Hepatic stellate cell (primary cell): ENCODE results near the gene PHLDA2.

ENCODE experiments used
- DNase-seq: peaks from one replicate; pipeline ENCODE4 v3.0.0; 2011; ENCODE audit warnings: low spot score

Gene PHLDA2

DNA sequence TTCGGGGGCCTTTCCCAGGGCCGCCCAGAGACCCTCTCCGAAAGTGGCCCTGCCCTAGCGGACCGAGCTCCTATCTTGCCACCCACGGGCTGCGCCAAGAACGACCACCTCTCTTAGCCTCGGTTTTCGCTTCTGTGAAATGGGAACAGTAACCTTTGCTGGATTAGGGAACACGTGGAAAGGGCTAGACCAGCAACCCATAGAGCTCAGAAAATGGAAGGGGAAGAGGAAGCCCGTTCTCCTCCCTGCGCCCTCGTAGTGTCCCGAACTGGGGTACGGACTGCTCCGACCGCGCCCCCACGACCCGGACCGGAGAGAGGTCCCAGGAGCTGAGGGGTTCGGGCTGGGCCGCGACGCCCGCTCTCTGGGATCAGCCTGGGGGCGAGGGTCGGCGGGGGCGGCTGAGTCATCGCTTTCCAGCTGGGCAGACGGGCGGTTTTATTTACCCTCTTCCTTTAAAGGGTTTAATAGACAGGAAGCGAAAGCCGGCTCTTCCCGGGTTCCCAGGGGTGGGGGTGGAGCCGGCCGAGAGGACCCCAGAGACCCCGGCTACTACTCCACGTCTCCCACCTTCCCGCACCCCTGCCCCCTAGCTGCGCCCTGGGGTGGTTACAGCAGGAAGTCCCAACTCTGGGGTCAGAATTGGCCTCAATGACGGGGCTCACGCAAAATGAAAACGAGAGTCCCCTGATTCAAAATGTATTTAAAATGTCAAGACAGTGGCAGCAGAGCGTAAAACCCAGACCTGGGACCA is 907 bp upstream of the PHLDA2 start:
- peak; percentile 80 for DNase-seq

DNA sequence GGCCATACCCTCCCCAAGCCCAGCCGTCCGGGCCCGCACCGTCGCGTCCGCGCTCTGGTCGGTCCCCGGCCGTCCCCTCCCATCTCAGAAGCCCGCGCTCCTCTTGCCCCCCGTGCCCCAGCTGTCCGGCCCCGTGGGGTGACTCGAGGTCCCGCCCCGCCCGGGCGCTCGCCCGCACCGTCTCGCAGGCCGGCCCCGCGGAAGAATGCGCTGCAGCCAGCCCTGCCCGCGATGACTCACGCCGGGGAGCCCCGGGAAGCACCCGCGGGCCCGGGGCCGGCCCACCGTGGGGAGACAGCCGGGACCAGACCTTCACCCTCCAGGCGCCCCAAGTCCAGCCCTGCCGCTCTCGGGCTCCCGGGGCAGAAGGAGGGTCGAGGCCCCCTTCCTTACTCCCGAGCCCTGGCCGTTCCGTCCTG is 320 bp upstream of the PHLDA2 start:
- peak; percentile 95 for DNase-seq

DNA sequence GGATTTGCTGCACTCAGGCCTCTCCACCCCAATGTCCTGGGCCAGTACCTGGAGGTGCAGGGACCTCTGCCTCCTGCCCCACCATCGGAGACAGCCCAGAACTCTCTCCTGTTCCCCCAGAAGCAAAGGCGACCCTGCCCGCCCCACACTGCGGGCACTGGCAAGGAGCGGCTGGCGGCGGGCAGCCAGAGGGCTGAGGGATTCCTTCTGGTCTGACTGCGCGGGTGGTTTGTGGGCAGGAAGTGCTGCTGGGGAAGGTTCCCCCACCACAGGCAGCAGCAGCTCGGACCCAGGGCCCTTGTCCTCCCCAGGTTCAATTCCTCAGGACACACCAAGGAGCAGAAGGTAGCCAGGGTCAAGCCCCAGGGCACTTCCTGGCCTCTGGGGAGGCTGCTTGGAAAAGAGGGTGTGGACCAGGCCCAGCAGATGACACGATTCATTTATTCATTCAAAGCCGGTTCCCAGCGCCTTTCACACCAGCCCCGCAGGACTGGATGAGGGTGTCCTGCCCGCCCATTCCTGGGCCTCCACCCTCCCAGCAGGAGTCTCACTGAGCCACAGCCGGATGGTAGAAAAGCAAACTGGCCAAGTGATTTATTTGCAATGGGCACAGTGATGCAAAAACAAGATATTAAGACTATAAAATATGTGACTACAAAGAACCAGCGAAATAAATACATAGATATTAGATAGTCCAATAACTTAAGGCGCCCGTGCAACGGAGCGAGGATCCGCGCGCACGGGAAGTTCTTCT is 1.2 kb downstream of the PHLDA2 start:
- DNase-seq, result peak; percentile 72

DNA sequence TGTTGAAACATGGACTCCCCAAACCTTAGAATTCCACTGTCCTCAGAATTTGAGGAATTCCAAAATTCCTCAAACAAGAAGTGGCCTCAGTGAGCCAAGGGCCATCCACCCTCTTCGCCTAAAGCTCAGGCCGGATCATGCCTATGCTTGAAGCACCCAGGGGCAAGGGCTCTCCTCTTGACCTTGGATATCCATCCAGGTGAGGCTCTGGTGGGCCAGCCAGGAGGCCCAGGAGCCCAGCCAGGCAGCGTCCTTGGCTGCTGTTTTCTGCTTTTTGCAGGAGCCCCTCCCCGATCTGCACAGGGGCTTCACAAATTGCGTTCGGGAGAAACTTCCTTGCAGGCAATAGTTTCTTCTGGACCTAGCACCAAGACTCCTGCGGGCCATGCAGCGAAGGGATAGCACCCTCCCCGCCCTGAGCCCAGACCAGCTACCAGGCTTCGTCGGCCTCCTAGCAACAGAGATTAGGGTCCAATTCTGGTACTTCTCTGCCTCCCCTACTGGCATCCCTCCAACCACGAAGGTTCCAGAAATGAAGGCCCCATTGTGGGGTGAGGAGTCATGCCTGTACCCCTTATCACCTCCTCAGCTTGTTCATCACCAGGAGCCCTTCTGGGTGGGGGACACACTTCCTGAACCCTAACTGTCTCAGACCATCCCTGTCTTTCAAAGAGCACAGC is 2.0 kb downstream of the PHLDA2 start:
- no peak for DNase-seq

DNA sequence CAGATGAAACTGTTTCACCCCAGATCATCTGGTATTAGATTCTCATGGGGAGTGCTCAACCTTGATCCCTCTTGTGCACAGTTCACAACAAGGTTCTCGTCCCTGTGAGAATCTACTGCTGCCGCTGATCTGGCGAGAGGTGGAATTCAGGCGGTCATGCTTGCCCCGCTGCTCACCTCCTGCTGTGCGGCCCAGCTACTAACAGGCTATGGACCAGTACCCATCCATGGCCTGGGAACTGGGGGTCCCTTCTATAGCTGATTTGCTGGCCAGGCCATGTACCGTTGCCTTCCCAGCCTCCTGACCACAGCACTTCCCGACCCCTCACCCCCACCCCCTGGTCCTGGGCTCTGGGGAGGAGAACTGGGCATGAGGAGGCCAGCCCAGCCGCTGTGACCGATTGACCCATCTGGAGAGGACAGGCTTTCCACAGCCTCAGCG is 2.6 kb downstream of the PHLDA2 start:
- no peak for DNase-seq

DNA sequence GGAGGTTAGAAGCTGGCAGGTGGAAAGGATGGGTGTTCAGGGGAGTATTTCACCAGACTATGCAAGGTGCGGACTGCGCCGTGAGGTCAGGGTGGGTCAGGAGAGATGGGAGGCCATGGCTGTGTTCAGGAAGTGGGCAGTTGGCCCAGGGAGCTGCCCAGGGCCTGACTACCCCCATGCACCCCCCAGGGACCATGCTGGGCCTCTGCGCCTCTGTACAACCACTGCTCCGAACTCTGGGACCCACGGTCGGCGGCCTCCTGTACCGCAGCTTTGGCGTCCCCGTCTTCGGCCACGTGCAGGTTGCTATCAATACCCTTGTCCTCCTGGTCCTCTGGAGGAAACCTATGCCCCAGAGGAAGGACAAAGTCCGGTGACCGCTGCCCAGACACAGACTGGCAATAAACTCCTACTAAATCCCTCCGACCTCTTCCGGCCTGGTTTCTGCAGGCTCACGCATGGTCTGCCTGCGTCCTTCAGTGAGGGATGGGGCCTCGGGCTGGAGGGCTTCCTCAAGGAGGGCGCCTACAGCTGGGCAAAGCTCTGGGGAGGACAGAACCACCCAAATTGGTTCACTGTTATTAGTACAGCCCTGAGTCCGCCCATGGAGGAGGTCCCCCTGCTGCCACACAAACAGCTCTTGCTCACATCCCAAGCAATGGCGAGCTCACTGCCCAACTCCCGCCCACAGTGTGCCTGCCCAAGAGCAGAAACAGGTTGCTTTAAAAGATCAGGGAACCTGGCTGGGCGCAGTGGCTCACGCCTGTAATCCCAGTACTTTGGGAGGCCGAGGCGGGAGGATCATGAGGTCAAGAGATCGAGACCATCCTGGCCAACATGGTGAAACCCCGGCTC is 4.2 kb downstream of the PHLDA2 start:
- no peak for DNase-seq

DNA sequence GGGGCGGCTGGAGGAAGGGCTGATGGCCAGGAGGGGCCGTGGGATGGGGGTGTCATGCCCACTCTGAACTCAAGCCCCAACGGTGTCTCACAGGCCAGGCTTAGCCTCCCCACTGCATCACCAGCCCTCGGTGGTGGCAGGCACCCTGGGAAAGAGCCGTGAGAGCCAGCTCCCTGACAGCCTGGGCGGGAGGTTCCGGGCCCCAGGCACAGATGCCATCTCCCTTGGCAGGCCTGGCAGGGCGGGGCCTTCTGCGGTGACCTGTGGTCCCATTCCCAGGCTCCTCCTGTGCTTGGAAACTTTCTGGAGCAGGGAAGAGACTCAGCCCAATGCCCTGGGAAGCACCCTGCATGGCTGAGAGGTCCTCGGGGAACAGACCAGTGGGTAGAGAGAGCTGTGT is 4.8 kb downstream of the PHLDA2 start:
- no peak for DNase-seq

DNA sequence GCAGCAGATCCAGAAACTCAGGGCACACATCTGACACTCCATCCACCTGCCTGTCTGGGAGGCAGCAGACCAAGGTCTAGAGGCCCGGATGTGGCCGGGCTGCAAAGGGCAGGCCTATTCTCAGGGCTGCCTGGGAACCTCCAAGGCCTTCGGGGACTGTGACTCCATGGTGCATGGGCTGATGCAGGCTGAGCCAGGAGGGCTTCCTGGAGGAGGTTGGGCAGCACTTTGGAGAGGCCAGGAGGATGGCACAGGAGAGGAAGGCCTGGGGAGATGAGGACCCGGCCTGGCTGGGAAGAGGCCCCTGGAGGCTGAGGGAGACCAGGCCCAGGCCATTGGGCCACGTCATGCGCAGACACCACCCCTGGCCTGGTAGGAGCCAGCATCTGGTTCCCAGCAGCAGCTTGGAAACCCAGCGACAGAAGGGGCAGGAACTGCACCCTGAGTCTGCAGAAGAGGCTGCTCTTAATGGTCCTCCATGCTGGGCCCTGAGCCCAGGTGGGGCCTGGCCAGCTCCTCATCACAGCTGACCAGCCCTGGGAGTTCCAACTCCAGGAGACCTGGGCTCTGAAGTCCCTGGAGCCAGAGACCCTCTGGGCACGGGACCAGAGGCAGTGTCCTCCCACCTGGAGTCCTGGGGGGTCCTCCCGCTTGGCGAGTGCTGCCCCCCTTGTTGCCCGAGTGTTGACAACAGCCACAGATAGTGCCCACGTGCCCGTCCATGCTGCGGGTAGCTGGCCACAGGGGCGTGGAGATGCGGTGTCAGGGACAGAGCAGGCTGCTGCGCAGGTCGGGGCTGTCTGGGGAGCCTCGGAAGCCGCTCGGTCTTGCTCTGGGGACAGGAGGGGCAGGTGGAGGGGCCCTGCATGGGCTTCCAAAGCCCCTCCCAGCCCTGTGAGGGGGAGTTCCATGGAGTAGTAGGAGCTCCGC is 5.5 kb downstream of the PHLDA2 start:
- DNase-seq, result no peak

DNA sequence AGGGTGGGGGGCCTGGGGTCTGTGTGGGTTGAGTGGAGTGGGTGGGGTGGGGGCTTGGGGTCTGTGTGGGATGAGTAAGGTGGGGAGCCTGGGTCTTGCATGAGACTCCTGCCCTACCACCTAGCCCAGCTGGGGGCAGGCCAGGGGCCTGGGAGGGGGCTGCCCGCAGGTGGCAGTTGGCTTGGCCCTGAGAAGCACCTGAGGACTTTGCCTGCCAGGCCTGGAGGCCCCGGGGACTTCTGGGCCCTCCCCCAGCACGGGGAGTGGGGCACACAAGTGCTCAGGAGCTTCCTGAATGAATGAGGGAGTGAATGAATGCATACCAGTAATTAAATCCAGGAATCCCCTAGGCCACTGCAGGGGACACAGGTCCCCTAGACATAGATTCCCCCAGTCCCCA is 6.6 kb downstream of the PHLDA2 start:
- no peak for DNase-seq

DNA sequence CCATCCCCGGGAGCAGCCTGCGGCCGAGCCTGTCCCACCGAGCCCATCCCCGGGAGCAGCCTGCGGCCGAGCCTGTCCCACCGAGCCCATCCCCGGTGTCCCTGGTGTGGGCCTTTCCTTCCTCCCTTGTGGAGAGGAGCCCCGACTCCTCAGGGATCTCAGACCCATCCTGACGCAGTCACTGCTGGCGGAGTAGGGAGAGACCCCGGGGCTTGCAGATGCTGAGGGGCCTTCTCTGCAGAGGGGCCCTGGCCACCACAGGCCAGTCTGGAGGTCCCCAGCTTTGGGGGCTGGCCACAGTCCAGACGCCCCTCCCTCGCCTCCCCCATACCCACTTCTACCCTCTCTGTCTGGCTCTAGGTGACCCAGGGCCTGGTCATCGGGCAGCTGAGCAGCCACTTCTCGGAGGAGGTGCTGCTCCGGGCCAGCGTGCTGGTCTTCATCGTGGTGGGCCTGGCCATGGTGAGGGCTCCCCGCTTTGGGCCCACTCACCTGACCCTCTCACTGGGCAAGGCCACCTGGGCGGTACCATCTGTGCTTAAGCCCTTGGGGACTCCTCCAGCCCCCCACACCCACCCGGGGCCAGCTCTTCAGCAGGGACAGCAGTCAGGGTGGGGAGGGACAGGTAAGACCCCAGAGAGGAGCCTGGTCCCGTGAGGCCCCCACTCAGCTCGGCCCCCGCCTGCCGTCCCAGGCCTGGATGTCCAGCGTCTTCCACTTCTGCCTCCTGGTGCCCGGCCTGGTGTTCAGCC is 7.3 kb downstream of the PHLDA2 start:
- DNase-seq, result no peak

DNA sequence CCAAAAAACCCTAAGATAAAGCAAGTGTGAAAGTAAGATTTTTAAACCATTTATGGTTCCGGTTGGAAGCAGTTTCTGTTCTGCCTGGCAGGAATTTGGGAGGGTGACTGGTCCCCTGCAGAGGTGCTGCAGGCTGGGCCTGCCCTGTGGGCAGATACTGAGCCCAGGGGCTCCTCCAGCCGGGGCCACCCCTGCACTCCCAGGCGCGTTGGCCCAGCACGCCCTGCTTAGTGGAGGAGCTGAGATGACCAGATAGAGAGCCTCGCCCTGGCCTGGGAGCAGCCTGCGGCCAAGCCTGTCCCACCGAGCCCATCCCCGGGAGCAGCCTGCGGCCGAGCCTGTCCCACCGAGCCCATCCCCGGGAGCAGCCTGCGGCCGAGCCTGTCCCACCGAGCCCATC is 8.0 kb downstream of the PHLDA2 start:
- DNase-seq, result no peak

DNA sequence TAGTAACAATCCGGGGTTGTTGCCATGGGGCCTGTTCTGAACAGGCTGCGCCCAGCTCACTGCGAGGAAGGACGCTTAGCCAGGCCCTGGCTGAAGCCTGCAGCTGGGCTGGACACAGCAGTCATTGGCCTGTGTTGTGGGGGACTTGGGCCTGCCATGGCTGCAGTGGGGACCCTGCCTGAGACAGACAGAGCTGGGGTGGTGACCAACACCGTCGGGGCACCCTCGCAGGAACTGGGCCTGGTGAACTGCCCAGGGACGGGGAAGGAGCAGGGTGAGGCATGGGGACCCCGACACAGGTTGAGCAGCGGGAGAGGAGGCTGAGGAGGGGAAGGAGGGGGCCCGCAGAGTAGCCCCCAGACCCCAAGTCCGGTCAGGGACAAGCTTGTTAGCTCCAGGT is 8.9 kb downstream of the PHLDA2 start:
- DNase-seq, result no peak

DNA sequence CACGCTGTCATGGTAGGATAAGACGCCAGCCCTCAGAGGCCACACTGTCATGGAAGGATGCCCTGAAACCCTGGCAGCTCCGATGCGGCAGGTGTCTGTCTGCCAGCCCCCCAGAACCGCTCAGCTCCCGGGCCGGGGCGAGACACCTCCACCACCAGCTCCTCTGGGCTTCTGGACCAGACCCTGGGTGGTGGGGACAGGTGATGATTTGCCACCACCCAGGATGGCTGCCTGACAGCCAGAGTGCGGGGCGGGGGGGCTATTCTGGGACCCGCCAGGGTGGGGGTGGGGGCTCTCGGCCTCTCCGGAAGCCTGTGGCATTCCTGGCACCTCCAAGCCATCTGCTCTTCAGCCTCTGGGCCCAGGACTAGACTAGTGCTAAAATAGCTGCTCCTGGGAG is 9.4 kb downstream of the PHLDA2 start:
- DNase-seq, result no peak

DNA sequence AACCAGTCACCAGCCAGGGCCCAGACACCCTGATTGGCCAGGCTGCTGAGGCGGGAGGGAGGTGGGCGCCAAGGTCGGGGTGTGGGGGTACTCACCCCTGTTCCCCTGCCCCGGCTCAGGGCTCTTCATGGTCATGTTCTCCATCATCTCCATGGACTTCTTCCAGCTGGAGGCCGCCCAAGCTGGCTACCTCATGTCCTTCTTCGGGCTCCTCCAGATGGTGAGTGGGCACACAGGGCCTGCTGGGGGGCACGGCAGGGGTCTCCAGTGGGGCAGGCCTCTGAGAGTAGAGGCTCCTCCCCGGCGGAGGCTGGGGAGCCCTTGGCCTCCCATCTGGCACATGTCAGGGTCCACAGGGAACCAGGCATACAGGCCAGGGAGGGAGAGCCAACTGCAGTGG is 10.0 kb downstream of the PHLDA2 start:
- no peak for DNase-seq

DNA sequence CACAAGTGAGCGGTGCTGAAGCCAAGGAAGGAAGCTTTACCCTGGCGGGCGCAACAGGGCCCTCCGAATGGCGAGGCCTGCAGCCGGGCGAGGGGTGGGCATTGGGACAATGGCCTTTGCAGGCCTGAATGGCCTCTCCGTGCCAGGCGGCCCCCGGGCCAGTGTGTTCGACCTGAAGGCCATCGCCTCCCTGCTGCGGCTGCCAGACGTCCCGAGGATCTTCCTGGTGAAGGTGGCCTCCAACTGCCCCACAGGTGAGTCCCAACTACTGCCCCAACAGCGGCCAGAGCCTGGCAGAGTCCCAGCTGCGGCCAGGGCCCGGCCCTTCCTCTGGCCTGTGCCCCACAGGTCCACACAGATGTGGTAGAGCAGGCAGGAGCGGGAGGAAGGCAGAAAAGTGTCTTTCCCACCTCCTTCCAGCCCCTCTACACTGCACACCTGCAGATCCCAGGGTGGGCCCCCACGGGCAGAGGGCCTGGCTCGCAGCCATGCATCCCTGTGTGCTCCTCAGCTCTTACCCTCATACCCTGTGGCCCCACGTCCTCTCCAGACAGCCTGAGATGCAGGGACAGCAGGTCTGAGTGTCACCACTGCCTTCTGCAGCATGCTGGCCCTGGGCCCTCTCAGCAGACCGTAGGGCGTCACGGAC is 11.3 kb downstream of the PHLDA2 start:
- no peak for DNase-seq

DNA sequence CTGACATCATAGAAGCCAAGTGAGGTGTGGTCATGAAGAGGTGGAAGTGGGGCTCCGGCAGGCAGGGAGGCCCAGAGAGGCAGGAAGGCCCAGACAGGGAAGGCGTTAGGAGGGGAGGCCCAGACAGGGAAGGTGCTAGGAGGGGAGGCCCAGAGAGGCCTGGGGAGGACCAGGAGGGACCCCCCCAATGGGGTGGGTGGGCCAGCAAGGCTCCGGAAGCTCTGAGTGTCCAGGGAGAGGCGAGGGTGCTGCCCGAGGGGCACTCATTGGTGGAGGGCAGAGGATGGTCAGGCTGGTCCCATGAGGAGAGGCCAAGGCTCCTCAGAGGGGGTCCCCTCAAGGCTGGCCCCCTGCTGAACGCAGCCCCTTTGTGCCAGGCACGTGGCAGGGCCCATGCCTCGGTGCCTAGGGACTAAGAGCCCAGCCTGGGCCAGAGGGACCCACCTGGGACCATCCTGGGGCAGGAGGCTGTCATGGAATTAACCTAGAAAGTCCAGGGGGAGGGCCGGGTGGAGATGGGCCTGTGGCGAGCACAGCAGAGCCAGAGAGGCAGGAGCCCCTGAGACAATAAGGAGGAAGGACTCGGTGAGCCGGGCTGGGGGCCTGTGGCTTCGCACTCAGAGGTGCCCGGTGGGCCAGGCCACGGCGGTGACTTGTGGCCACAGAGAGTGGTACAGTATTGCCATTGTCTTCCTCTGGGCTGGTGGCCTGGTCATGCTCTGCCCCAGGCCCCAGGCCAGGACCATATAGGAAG is 12.2 kb downstream of the PHLDA2 start:
- no peak for DNase-seq

DNA sequence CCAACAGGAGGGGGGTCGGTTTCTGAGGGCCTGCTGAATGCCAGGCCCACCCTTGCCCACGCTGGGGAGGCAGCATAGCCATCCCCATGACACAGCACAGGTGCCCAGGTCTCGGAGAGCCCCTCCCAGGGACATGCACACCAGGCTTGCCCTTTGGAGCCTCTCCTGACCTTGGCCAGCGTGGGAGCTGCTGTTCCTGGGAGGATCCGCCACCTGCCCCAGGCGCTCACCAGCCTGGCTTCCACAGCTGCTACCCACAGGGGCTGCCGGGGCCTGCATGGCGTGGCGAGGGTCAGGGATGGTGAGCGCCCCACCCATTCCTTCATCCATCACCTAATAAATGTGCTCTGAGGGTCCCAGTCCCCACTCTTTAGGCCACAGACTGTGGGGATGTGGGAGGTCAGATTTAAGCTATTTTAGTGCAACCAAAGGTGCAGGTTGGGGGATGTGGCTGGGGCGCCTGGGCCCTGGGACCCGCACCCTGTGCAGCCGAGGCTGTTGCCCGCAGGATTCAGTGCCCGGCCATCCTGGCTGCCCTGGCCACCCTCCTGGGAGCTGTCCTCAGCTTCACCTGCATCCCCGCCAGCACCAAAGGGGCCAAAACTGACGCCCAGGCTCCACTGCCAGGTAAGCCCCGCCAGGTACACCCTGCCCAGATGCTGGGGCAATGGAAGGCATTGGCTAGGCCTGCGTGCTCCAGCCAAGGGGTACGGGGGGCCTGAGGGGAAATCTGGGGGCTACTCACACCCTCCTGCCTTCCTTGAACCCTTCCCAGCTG is 12.9 kb downstream of the PHLDA2 start:
- no peak for DNase-seq

DNA sequence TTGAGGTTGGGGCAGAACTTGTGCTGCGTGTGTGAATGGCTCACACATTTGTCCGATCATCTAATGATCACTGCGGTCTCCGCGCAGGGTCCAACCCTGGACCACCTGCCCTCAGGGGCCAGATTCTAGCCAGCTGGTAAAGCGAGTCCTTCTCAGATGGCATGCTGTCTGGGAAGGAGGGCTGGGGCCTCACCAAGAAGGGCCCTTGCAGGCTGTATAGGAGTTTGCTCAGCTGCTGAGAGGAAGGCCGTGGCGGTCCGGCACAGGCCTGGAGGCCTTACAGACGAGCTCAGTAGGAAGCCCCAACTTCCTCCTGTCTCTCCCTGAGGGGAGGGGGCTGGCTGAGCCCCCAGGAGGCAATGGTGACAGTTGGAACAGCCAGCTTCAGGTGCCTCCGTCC is 13.7 kb downstream of the PHLDA2 start:
- DNase-seq, result no peak
